Cerebellar nuclear complex (tissue), 1 donor: ENCODE results near the gene RAPSN.

ENCODE experiments used
- DNase-seq, 2 experiments: peaks; one replicate each; lab custom pipeline; 2025; lab: John Stamatoyannopoulos, UW

Gene RAPSN

GRCh38 chr11:47466201-47466600 lies 17.3 kb upstream of the RAPSN start:
- DNase-seq = no peak

- no peak for DNase-seq
Observed at GRCh38 chr11:47464483-47464882, 15.5 kb upstream of the RAPSN start.

DNA sequence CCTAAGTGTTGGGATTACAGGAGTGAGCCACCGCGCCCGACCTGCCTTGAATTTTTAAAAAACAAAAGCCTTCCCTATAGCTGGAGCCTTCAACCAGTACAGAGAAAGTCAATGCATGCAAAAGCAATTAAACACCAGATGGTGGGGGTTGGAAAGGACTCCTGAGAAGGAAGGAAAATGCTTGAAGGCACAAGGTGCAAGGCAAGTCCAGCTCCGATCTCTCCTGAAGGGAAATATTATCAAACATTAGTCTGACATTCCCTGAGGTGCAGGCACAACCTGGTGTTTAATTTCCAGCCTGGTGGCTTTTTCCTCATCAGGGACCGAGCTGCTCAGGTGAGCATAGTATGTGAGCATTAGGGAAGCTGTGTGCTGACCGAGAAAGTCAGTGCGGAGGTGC lies 12.9 kb upstream of the RAPSN start:
- no peak for DNase-seq

DNA sequence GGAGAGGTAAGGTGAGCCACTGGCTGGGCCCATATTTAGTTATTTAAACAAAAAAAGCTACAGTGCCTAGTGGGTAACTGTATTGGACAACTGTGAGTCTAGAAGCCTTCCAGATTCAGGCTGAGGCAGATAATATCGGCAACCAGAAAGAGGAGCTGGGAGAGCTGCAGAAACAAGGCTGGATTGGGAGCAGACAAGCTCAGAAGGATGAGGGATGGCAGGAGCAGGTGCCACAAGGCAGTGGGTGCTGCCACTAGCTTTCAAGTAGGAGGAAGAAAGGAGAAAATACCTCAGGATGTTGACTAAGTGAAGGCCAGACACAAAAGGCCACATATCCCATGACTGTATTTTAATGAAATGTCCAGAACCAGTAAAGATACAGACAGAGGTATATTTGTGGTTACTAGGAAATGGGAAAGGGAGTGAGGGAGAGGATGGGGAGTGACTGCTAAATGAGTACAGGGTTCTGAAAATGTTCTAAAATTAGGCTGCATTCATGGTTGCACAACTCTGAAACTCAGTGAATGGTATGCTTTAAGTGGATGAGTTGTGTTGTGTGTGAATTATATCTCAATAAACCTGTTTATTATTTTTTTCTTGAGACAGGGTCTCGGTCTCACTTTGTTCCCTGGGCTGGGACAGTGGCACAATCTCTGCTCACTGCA lies 11.8 kb upstream of the RAPSN start:
- no peak for DNase-seq

GRCh38 chr11:47454258-47454671 lies 5.3 kb upstream of the RAPSN start:
- peak in 1 of 2 experiments; percentile 54 for DNase-seq

DNA sequence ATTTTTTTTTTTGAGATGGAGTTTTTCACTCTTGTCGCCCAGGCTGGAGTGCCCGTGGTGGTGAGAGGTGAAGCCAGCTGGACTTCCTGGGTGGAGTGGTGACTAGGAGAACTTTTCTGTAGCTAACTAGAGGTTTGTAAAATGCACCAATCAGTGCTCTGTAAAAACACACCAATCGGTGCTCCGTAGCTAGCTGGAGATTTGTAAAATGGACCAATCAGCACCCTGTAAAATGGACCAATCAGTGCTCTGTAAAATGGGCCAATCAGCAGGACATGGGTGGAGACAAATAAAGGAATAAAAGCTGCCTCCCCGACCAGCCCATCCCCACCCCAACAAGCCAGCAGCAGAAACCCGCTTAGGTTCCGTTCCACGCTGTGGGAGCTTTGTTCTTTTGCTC lies 4.4 kb upstream of the RAPSN start:
- DNase-seq = no peak

- no peak for DNase-seq
Observed at GRCh38 chr11:47451990-47452389, 3.1 kb upstream of the RAPSN start.

- DNase-seq = no peak
Observed at GRCh38 chr11:47451436-47451835, 2.5 kb upstream of the RAPSN start.

GRCh38 chr11:47449541-47449940 lies 605 bp upstream of the RAPSN start:
- no peak for DNase-seq

GRCh38 chr11:47447906-47448305 lies 1.0 kb downstream of the RAPSN start:
- no peak for DNase-seq

DNA sequence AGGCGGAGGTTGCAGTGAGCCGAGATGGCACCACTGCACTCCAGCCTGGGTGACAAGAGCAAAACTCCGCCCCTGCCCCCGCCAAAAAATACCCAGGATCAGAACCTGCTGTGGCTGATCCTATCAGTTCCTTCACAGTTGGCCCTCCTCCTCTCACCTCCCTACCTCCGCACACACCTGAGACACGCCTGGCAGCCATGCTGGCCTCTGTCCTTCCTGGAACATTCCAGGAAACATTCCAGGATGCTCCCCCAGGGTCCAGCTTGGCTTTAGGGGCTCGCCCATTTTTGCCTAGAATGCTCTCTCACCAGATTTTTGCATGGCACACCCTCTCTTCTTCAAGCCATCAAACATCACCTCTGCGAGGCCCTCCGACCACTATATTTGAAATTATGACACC lies 2.1 kb downstream of the RAPSN start:
- DNase-seq = no peak

- DNase-seq = no peak
Observed at GRCh38 chr11:47445840-47446239, 3.1 kb downstream of the RAPSN start.

DNA sequence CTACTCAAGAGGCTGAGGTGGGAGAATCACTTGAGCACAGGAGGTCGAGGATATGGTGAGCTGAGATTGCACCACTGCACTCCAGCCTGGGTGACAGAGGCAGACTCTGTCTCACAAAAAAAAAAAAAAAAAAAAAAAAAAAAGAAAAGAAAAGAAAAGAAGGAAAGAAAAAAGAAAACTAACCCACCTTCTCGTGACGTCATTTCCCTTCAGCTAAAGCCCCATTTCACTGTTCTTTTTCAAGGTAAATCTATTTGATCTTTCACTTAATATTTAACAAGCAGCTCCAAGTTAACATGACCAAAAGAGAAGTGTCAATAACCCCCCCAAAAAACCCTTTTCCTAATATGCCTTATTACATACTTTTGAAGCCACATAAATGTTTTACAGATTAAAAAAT lies 5.1 kb downstream of the RAPSN start:
- no peak for DNase-seq

- DNase-seq = peak in 1 of 2 experiments; percentile 12
Observed at GRCh38 chr11:47443028-47443700, 5.8 kb downstream of the RAPSN start.

DNA sequence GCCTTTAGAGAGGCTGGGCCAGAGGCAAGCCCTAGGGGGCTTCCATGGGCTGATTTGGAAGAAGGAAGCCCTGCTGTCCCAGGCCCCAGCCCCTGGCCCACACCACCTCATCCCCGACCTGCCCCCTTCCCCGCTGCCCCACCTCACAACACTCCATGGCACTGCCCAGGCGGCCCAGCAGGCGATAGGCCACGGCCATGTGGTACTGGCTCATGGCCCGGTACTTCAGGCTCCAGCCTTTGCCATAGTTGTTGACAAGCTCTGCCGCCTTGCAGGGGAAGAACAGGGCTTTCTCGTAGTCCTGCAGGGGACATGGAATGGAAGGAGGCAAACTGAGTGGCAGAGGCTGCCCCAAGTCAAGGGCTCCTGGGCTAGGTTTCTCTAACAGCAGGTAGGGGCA lies 6.4 kb downstream of the RAPSN start:
- peak in 1 of 2 experiments; percentile 5 for DNase-seq

DNA sequence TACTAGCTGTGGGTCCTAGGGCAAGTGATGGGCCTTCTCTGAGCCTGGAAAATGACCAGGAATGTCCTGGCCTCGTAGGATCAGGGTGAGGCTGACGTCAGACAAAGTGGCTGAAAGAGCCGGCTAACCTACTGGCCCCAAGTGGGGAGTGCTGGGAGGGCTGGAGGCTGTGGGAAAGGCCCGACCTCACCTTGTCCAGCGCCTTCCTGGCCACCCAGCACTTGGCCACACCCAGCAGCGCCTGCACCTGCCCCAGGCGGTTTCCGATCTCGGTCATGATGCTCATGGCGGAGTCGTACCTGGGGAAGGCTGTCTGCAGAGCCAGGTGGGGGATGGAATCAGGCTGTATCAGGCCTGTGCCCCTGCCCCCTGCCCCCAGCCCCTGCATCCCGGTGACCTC lies 7.5 kb downstream of the RAPSN start:
- DNase-seq = no peak

DNA sequence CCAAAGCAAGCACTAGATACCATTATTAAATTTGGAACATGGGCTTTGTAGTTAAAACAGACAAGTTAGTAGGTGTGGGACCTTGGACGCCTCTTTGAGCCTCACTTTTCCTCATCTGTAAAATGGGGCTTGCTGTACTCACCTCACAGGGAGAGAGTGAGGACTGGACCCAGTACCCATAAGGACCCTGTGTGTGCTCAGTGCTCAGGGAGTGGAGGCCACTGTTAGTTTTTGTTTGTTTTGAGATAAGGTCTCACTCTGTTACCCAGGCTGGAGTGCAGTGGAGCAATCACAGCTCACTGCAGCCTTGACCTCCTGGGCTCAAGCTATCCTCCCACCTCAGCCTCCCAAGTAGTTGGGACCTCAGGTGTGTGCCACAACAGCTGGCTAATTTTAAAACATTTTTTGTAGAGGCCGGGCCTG lies 8.9 kb downstream of the RAPSN start:
- no peak for DNase-seq

DNA sequence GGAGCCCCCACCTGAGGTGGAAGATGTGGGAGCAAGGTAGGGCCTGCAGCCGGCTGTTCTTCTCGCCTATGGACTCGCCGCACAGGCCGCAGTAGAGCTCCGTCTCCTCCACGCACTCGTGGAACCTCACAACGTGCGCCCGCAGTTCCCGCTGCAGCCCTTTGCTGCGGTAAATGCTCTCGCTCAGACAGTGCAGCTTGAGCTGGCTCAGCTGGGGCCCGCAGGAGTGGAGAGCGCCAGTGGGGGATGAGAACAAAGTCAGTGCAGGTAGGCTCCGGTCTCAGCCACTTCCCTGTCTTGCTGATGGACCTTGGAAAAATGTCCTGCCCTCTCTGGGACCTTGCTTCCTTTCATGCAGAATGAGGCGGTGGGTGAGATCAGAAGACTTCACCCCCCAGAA lies 10.2 kb downstream of the RAPSN start:
- no peak for DNase-seq

GRCh38 chr11:47437746-47438418 lies 11.1 kb downstream of the RAPSN start:
- DNase-seq = no peak

DNA sequence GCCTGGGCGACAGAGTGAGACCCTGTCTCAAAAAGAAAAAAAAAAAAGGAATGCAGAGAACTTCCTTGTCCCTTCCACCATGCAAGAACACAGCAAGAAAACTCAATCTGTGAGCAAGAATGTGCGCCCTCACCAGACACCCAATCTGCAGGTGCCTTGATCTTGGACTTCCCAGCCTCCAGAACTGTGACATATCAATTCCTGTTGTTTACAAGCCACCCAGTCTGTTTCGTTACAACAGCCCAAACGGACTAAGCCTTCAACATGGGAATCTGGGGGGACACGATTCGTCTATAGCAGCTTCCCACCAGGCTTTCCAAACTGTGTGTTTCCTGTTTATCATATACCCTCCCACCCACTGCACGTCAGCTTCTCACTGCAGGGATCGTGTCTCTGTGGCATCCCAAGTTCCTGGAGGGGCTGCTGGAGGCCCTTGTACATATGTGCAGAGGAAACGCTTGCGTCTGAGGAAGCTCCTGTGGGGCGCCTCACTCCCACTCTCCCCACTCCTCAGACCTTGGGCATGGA lies 11.7 kb downstream of the RAPSN start:
- DNase-seq = no peak

DNA sequence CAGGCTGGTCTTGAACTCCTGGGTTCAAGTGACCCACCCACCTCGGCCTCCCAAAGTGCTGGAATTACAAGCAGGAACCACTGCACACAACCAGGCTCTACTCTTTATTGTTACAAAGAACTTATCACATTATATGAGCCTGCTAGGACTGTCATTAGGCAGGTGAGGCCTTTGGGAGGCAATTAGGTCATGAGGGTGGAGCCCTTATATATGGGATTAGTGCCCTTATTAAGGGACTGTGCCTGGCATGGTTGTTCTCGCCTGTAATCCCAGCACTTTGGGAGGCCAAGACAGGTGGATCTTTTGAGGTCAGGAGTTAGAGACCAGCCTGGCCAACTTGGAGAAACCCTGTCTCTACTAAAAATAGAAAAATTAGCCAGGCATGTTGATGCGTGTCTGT lies 12.2 kb downstream of the RAPSN start:
- no peak for DNase-seq

DNA sequence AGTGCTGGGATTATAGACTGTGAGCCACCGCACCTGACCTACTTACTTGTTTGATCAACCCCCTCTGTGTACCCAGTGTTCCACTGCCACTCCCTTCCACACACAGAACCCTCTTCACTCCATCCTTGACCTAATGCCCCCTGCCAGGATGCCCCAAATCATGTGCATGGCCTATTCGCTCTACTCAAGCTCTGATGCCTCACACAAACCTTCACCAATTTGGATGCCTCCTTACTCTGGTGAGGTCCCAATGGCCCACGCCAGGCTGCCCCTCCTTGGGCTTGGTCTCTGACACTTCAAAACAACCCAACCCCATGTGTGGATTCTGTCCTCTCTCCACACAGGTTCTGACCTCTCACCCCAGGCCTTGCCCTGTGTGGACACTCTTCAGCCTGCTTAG lies 13.2 kb downstream of the RAPSN start:
- DNase-seq = no peak
